HepG2 (cell line): ENCODE measurements around the gene RMRP. TPM values are rescaled to one million over a fixed set of nuclear protein-coding genes. Genes with fewer than 3 reads are reported as not detected.

ENCODE experiments used
- CBFB ChIP-seq: sonication (generic); formaldehyde crosslinking; IDR thresholded peaks from 2 replicates; pipeline ENCODE4 v1.4.0; 2020; ENCODE audit warnings: missing genetic modification reagents
- CREB1 ChIP-seq, 2 experiments: fragments of 450-650 bp in 1 of 2; IDR thresholded peaks; 2 replicates each; pipeline ENCODE4 v1.6.1; 2016 to 2017; ENCODE audit warnings: control low read depth in 1 of 2, mild to moderate bottlenecking in 1 of 2, missing compliant biosample characterization in 1 of 2, missing genetic modification characterization in 1 of 2
- GABPA ChIP-seq, 2 experiments: IDR thresholded peaks; 2 replicates each; pipeline ENCODE4 v1.6.1; 2011 to 2016; ENCODE audit warnings: low read depth in 2 of 2, low read length in 1 of 2, missing biosample characterization in 1 of 2, missing genetic modification characterization in 1 of 2
- GFI1 ChIP-seq: sonication (generic); formaldehyde crosslinking; IDR thresholded peaks from 2 replicates; pipeline ENCODE4 v1.5.0; 2020; ENCODE audit warnings: missing genetic modification reagents, mild to moderate bottlenecking, borderline replicate concordance
- IKZF5 ChIP-seq: IDR thresholded peaks from 2 replicates; pipeline ENCODE4 v1.6.1; 2018; ENCODE audit warnings: missing genetic modification reagents, mild to moderate bottlenecking, missing compliant biosample characterization
- IRF9 ChIP-seq: sonication (generic); formaldehyde crosslinking; IDR thresholded peaks from 2 replicates; pipeline ENCODE4 v1.8.0; 2022; ENCODE audit warnings: missing genetic modification reagents, mild to moderate bottlenecking, borderline replicate concordance
- KIAA2018 ChIP-seq: sonication (generic); formaldehyde crosslinking; IDR thresholded peaks from 2 replicates; pipeline ENCODE4 v1.5.0; 2020; ENCODE audit warnings: mild to moderate bottlenecking, missing genetic modification reagents, borderline replicate concordance
- MAX ChIP-seq: IDR thresholded peaks from 2 replicates; pipeline ENCODE4 v1.6.1; 2012; ENCODE audit warnings: inconsistent platforms
- MYC ChIP-seq: sonication (generic); formaldehyde crosslinking; IDR thresholded peaks from 2 replicates; pipeline ENCODE4 v1.9.0; 2021; ENCODE audit warnings: missing genetic modification reagents, borderline replicate concordance
- NR2F6 ChIP-seq, 2 experiments: IDR thresholded peaks; 2 replicates each; pipeline ENCODE4 v1.6.1; 2016; ENCODE audit warnings: antibody characterized with exemption in 1 of 2, mild to moderate bottlenecking in 1 of 2
- NRL ChIP-seq: sonication (generic); formaldehyde crosslinking; IDR thresholded peaks from 2 replicates; pipeline ENCODE4 v1.5.0; 2020; ENCODE audit warnings: missing genetic modification reagents, mild to moderate bottlenecking, moderate library complexity, borderline replicate concordance
- PAWR ChIP-seq: sonication (generic); formaldehyde crosslinking; IDR thresholded peaks from 2 replicates; pipeline ENCODE4 v1.4.0; 2020; ENCODE audit warnings: missing genetic modification reagents, mild to moderate bottlenecking, borderline replicate concordance
- PHF5A ChIP-seq: IDR thresholded peaks from one replicate; pipeline ENCODE4 v1.6.1; 2018; ENCODE audit warnings: low read depth, missing genetic modification reagents; ENCODE audit not compliant: unreplicated experiment
- RBFOX2 ChIP-seq: fragments of 200-400 bp; formaldehyde crosslinking; IDR thresholded peaks from 2 replicates; pipeline ENCODE4 v1.6.1; 2017; ENCODE audit warnings: low read depth, mild to moderate bottlenecking, low read length
- TEAD3 ChIP-seq: optimal IDR thresholded peaks from 2 replicates; pipeline ENCODE3; 2016; ENCODE audit warnings: borderline replicate concordance
- ZNF224 ChIP-seq: sonication (generic); formaldehyde crosslinking; IDR thresholded peaks from 2 replicates; pipeline ENCODE4 v1.5.0; 2020; ENCODE audit warnings: mild to moderate bottlenecking, missing genetic modification reagents
- ZNF33B ChIP-seq: sonication (generic); formaldehyde crosslinking; IDR thresholded peaks from 2 replicates; pipeline ENCODE4 v1.5.1; 2020; ENCODE audit warnings: mild to moderate bottlenecking, missing genetic modification reagents
- ZNF431 ChIP-seq: sonication (generic); formaldehyde crosslinking; IDR thresholded peaks from 2 replicates; pipeline ENCODE4 v1.9.0; 2022; ENCODE audit warnings: missing genetic modification reagents, low read depth, mild to moderate bottlenecking, borderline replicate concordance
- polyA plus RNA-seq, 8 experiments: library from polyadenylated mRNA; depleted of rRNA in 3 of 8; stranded (reverse) in 7 of 8; unstranded in 1 of 8; fragments of >200 nt; fragmentation: Illumina TruSeq in 4 of 8; extraction: Trizol in 4 of 8; gene quantifications; 2 replicates each; pipeline versions ENCODE4 v1.2.1 to v1.2.3, GENCODE V29; 2011 to 2016; ENCODE audit warnings: low read depth in 4 of 8, missing spikeins in 1 of 8, mixed read lengths in 1 of 8; ENCODE audit not compliant: insufficient read depth in 1 of 8
- total RNA-seq, 5 experiments: library from RNA; depleted of rRNA; stranded (reverse); fragments of >200 nt; fragmentation: Illumina TruSeq; extraction: Trizol; gene quantifications; 2 replicates each; pipeline ENCODE4 v1.2.3, GENCODE V29; 2016; ENCODE audit warnings: low read depth in 1 of 5

Gene RMRP
- total and polyA plus RNA-seq, 2 of the 13 experiments (the other 11 are each of a cell fraction or from before 2014, with no cell fraction given) = 51.4 to 4,025 TPM

- no peak for TF ChIP-seq KIAA2018 (CRISPR knock-in tag)
- TF ChIP-seq RBFOX2 = no peak
- TF ChIP-seq IKZF5 (CRISPR knock-in tag) = peak; percentile 90
- no peak for TF ChIP-seq CBFB (CRISPR knock-in tag)
- TF ChIP-seq ZNF224 (CRISPR knock-in tag) = no peak
- TF ChIP-seq IRF9 = no peak
- no peak for TF ChIP-seq GABPA (IDR thresholded peaks at IDR 0.05; ENCODE audit: low read depth, low read length)
- no peak for TF ChIP-seq GABPA (CRISPR knock-in tag; IDR thresholded peaks at IDR 0.05; ENCODE audit: low read depth)
- no peak for TF ChIP-seq PAWR (CRISPR knock-in tag)
- TF ChIP-seq CREB1 (IDR thresholded peaks at IDR 0.05) = no peak
- no peak for TF ChIP-seq CREB1 (CRISPR knock-in tag; IDR thresholded peaks at IDR 0.05)
- peak; percentile 14; the same call in 1 of the 2 replicates for TF ChIP-seq NR2F6 (IDR thresholded peaks at IDR 0.05)
- peak; percentile 61; the same call in 1 of the 2 replicates for TF ChIP-seq NR2F6 (CRISPR knock-in tag; IDR thresholded peaks at IDR 0.05)
- TF ChIP-seq MYC (CRISPR knock-in tag) = no peak
- peak; percentile 77 for TF ChIP-seq TEAD3 (CRISPR knock-in tag)
- no peak for TF ChIP-seq PHF5A
- peak; percentile 67; the same call in 1 of the 2 replicates for TF ChIP-seq GFI1 (CRISPR knock-in tag)
- TF ChIP-seq MAX = peak; percentile 46; the same call in 1 of the 2 replicates
- no peak for TF ChIP-seq ZNF431 (CRISPR knock-in tag)
- no peak; the same call in 1 of the 2 replicates for TF ChIP-seq ZNF33B (CRISPR knock-in tag)
- no peak for TF ChIP-seq NRL
Observed at GRCh38 chr9:35669331-35670145, 11.7 kb upstream of the RMRP start (continued).
